Brain pericyte (primary cell): ENCODE measurements around the gene GUSB.
"Not testable (repeated sequence)": the region's sequence is repeated elsewhere in the genome, so short reads cannot be mapped to it uniquely, and the experiment has no call there.

Source experiments
- DNase-seq: peaks from one replicate; pipeline ENCODE4 v3.0.0-alpha.2; 2012; ENCODE audit warnings: low read depth, low spot score

Gene GUSB

GRCh38 chr7:65975814-65976445 lies 6.1 kb downstream of the GUSB start:
- no peak for DNase-seq

- DNase-seq = no peak
These were observed 7.1 kb downstream of the GUSB start for GRCh38 chr7:65974876-65975275.

GRCh38 chr7:65974191-65974801 lies 7.7 kb downstream of the GUSB start:
- no peak for DNase-seq

GRCh38 chr7:65972976-65973375 lies 9.0 kb downstream of the GUSB start:
- DNase-seq = no peak

GRCh38 chr7:65971021-65971420 lies 11.0 kb downstream of the GUSB start:
- DNase-seq = no peak

- no peak for DNase-seq
These were observed 13.5 kb downstream of the GUSB start for GRCh38 chr7:65968256-65969185.

GRCh38 chr7:65967361-65968155 lies 14.5 kb downstream of the GUSB start:
- DNase-seq = no peak

- DNase-seq = no peak
These were observed 15.9 kb downstream of the GUSB start for GRCh38 chr7:65966146-65966545.

- not testable (repeated sequence) for DNase-seq
These were observed 17.3 kb downstream of the GUSB start for GRCh38 chr7:65964671-65965070.

- DNase-seq = no peak
These were observed 20.0 kb downstream of the GUSB start for GRCh38 chr7:65962033-65962432.

- DNase-seq = no peak
These were observed 21.5 kb downstream of the GUSB start for GRCh38 chr7:65960351-65961074.

GRCh38 chr7:65955718-65956117 lies 26.3 kb downstream of the GUSB start:
- no peak for DNase-seq

GRCh38 chr7:65953890-65954450 lies 28.0 kb downstream of the GUSB start:
- DNase-seq = no peak

- DNase-seq = no peak
These were observed 28.9 kb downstream of the GUSB start for GRCh38 chr7:65953001-65953720.

- DNase-seq = no peak
These were observed 30.0 kb downstream of the GUSB start for GRCh38 chr7:65951837-65952578.

GRCh38 chr7:65946904-65947303 lies 35.1 kb downstream of the GUSB start:
- peak; percentile 1 for DNase-seq

GRCh38 chr7:65945787-65946186 lies 36.2 kb downstream of the GUSB start:
- DNase-seq = not testable (repeated sequence)

- DNase-seq = no peak
These were observed 43.6 kb downstream of the GUSB start for GRCh38 chr7:65938336-65938895.

- DNase-seq = no peak
These were observed 44.7 kb downstream of the GUSB start for GRCh38 chr7:65937296-65937695.
